ENCODE results near the gene COMMD3. TPM values are rescaled to one million over a fixed set of nuclear protein-coding genes. Genes with fewer than 3 reads are reported as not detected.
A peak's percentile ranks its signal among the peaks of the same experiment; 100 is the strongest.
"Not testable (repeated sequence)": the region's sequence is repeated elsewhere in the genome, so short reads cannot be mapped to it uniquely, and the experiment has no call there.

COMMD3 gene
- polyA plus RNA-seq, 5 donors: 70.5 to 97.5 (median 81.2) TPM

GRCh38 chr10:22334414-22335172 is 18.4 kb downstream of the COMMD3 start:
- peak in 1 of 2 donors; percentile 31 for DNase-seq

- DNase-seq: peak in 1 of 2 donors; percentile 64
Observed at GRCh38 chr10:22335173-22335933, 19.2 kb downstream of the COMMD3 start.

- DNase-seq: peak in 1 of 2 donors; percentile 19
Observed at GRCh38 chr10:22338185-22338900, 22.2 kb downstream of the COMMD3 start.

GRCh38 chr10:22338931-22339330 is 22.7 kb downstream of the COMMD3 start:
- DNase-seq: no peak

- DNase-seq: no peak
Observed at GRCh38 chr10:22339761-22340328, 23.7 kb downstream of the COMMD3 start.

GRCh38 chr10:22340329-22341189 is 24.4 kb downstream of the COMMD3 start:
- DNase-seq: peak; percentile 87 to 89

GRCh38 chr10:22341190-22341925 is 25.2 kb downstream of the COMMD3 start:
- DNase-seq: peak in 1 of 2 donors; percentile 46

GRCh38 chr10:22341926-22342196 is 25.7 kb downstream of the COMMD3 start:
- no peak for DNase-seq

GRCh38 chr10:22342421-22342820 is 26.2 kb downstream of the COMMD3 start:
- DNase-seq: peak in 1 of 2 donors; percentile 13

- DNase-seq: peak in 1 of 2 donors; percentile 14
Observed at GRCh38 chr10:22343731-22344130, 27.5 kb downstream of the COMMD3 start.

- peak in 1 of 2 donors; percentile 6 for DNase-seq
Observed at GRCh38 chr10:22344249-22344648, 28.1 kb downstream of the COMMD3 start.

GRCh38 chr10:22344781-22345300 is 28.7 kb downstream of the COMMD3 start:
- no peak for DNase-seq

- no peak for DNase-seq
Observed at GRCh38 chr10:22345301-22346095, 29.3 kb downstream of the COMMD3 start, which contains the start of gene SPAG6. SPAG6 (plus strand) TSS chr10:22345496; CDS start chr10:22345612, 116 bp downstream.

- no peak for DNase-seq
Observed at GRCh38 chr10:22346096-22346661, 30.0 kb downstream of the COMMD3 start.

GRCh38 chr10:22349755-22350154 is 33.6 kb downstream of the COMMD3 start:
- DNase-seq: no peak

- no peak for DNase-seq
Observed at GRCh38 chr10:22351131-22351703, 35.0 kb downstream of the COMMD3 start.

GRCh38 chr10:22356324-22356873 is 40.2 kb downstream of the COMMD3 start:
- DNase-seq: no peak

GRCh38 chr10:22357770-22358169 is 41.6 kb downstream of the COMMD3 start:
- not testable (repeated sequence) for DNase-seq
